GM19455 (cell line): ENCODE results near the gene OSBPL1A.

Experiments
- ATAC-seq: cut with Tn5 transposase; IDR thresholded peaks from one replicate; pipeline ENCODE4 v1.9.1; 2021; ENCODE audit not compliant: unreplicated experiment

OSBPL1A gene

GRCh38 chr18:24344509-24344908 is 53.1 kb downstream of the OSBPL1A start:
- no peak for ATAC-seq

GRCh38 chr18:24342347-24342746 is 55.3 kb downstream of the OSBPL1A start:
- ATAC-seq, result no peak

GRCh38 chr18:24341361-24341760 is 56.3 kb downstream of the OSBPL1A start:
- ATAC-seq, result no peak

- ATAC-seq, result no peak
Observed at GRCh38 chr18:24333084-24333483, 64.5 kb downstream of the OSBPL1A start.

- no peak for ATAC-seq
Observed at GRCh38 chr18:24326211-24326610, 71.4 kb downstream of the OSBPL1A start.

- no peak for ATAC-seq
Observed at GRCh38 chr18:24322584-24323136, 75.0 kb downstream of the OSBPL1A start.

GRCh38 chr18:24321071-24321470 is 76.6 kb downstream of the OSBPL1A start:
- no peak for ATAC-seq

GRCh38 chr18:24319757-24320156 is 77.9 kb downstream of the OSBPL1A start:
- no peak for ATAC-seq

GRCh38 chr18:24317370-24317769 is 80.3 kb downstream of the OSBPL1A start:
- ATAC-seq, result no peak

- ATAC-seq, result no peak
Observed at GRCh38 chr18:24315170-24315569, 82.5 kb downstream of the OSBPL1A start.

GRCh38 chr18:24306201-24306600 is 91.4 kb downstream of the OSBPL1A start:
- ATAC-seq, result no peak

GRCh38 chr18:24300703-24301102 is 96.9 kb downstream of the OSBPL1A start:
- ATAC-seq, result no peak

- ATAC-seq, result no peak
Observed at GRCh38 chr18:24296276-24296675, 101.3 kb downstream of the OSBPL1A start.

GRCh38 chr18:24293254-24293653 is 104.4 kb downstream of the OSBPL1A start:
- no peak for ATAC-seq

- no peak for ATAC-seq
Observed at GRCh38 chr18:24278591-24278990, 119.0 kb downstream of the OSBPL1A start.

- ATAC-seq, result no peak
Observed at GRCh38 chr18:24277516-24278195, 120.0 kb downstream of the OSBPL1A start.

- no peak for ATAC-seq
Observed at GRCh38 chr18:24276994-24277393, 120.6 kb downstream of the OSBPL1A start.

GRCh38 chr18:24274837-24275236 is 122.8 kb downstream of the OSBPL1A start:
- no peak for ATAC-seq

- no peak for ATAC-seq
Observed at GRCh38 chr18:24273596-24273995, 124.0 kb downstream of the OSBPL1A start.

GRCh38 chr18:24272229-24272525 is 125.4 kb downstream of the OSBPL1A start:
- no peak for ATAC-seq

GRCh38 chr18:24271381-24272228 is 126.0 kb downstream of the OSBPL1A start:
- no peak for ATAC-seq

- no peak for ATAC-seq
Observed at GRCh38 chr18:24270937-24271380, 126.7 kb downstream of the OSBPL1A start.
